AG04449 (cell line): ENCODE measurements around the gene GPR146.

Source experiments
- CTCF ChIA-PET: fragments of 350-600 bp; formaldehyde crosslinking; extraction: SDS; loops from one replicate; lab custom pipeline; 2021; ENCODE audit warnings: antibody characterized with exemption; lab: Yijun Ruan, JAX
- POLR2A ChIA-PET: fragments of 400-600, 350-600 bp; formaldehyde crosslinking; extraction: SDS; loops from one replicate; lab custom pipeline; 2020; ENCODE audit warnings: antibody characterized with exemption, inconsistent platforms; lab: Yijun Ruan, JAX
- DNase-seq: peaks from one replicate; pipeline ENCODE4 v3.0.0-alpha.2; 2010; ENCODE audit warnings: low read depth, low spot score
- H3K4me3 ChIP-seq: 2 replicates; pipeline ENCODE4 v1.5.1; 2011; ENCODE audit warnings: low read depth, mild to moderate bottlenecking, control low read depth, low read length
- CTCF ChIP-seq: IDR thresholded peaks from one replicate; pipeline ENCODE4 v1.5.1; 2011; ENCODE audit warnings: mild to moderate bottlenecking, moderate library complexity, low read length, control low read depth, inconsistent platforms; ENCODE audit not compliant: insufficient read depth; ENCODE audit errors: missing control alignments

Gene GPR146

GRCh38 chr7:1055956-1056784, 11.8 kb downstream of the GPR146 start:
- no peak for TF ChIP-seq CTCF
- H3K4me3 ChIP-seq = no peak overlapping the region
- POLR2A ChIA-PET = no interaction called here
- DNase-seq = no peak
- CTCF ChIA-PET = interaction anchor here (0.8 to 14.2 kb wide), 3 partner anchors 9 to 60 kb away, joined by 3 to 558 read pairs (median 53); no protein-coding TSS in a partner anchor

- ChIA-PET POLR2A (no interaction called here), CTCF (interaction anchor here (1.3 to 14.2 kb wide), 5 partner anchors 8 to 61 kb away, joined by 3 to 558 read pairs (median 13); partner anchors contain the start of gene GPR146)
- TF ChIP-seq CTCF = no peak
- DNase-seq = no peak
- no peak overlapping the region for H3K4me3 ChIP-seq
These were observed 12.6 kb downstream of the GPR146 start for GRCh38 chr7:1056785-1057410.

DNA sequence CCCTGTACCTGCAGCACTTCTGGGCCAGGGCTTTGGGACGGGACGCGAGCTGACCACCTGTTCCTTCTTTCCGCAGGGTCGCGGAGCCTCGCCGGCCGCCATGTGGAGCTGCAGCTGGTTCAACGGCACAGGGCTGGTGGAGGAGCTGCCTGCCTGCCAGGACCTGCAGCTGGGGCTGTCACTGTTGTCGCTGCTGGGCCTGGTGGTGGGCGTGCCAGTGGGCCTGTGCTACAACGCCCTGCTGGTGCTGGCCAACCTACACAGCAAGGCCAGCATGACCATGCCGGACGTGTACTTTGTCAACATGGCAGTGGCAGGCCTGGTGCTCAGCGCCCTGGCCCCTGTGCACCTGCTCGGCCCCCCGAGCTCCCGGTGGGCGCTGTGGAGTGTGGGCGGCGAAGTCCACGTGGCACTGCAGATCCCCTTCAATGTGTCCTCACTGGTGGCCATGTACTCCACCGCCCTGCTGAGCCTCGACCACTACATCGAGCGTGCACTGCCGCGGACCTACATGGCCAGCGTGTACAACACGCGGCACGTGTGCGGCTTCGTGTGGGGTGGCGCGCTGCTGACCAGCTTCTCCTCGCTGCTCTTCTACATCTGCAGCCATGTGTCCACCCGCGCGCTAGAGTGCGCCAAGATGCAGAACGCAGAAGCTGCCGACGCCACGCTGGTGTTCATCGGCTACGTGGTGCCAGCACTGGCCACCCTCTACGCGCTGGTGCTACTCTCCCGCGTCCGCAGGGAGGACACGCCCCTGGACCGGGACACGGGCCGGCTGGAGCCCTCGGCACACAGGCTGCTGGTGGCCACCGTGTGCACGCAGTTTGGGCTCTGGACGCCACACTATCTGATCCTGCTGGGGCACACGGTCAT, 13.3 kb downstream of the GPR146 start:
- H3K4me3 ChIP-seq = no peak overlapping the region
- DNase-seq = no peak
- ChIA-PET POLR2A (no interaction called here), CTCF (interaction anchor here (1.3 to 14.2 kb wide), 6 partner anchors 7 to 62 kb away, joined by 3 to 558 read pairs (median 11); partner anchors contain the start of gene GPR146)
- no peak for TF ChIP-seq CTCF

- DNase-seq = no peak
- CTCF ChIA-PET = interaction anchor here (0.9 to 14.2 kb wide), 6 partner anchors 9 to 63 kb away, joined by 3 to 558 read pairs (median 6); partner anchors contain the start of gene GPR146
- POLR2A ChIA-PET = no interaction called here
- no peak for TF ChIP-seq CTCF
- no peak overlapping the region for H3K4me3 ChIP-seq
These were observed 14.0 kb downstream of the GPR146 start for GRCh38 chr7:1058311-1058710.

DNA sequence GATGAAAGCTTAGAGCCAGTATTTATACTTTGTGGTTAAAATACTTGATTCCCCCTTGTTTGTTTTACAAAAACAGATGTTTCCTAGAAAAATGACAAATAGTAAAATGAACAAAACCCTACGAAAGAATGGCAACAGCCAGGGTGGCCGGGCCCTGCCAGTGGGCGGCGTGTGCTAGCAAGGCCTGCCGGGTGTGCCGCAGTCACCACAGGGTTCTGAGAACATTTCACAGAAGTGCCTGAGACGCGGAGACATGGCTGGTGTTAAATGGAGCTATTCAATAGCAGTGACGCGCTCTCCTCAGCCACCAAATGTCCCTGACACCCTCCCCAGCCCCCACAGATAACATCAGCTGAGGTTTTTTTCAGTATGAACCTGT, 14.5 kb downstream of the GPR146 start:
- ChIA-PET CTCF (interaction anchor here (0.9 to 14.2 kb wide), 7 partner anchors 10 to 63 kb away, joined by 3 to 558 read pairs (median 4); partner anchors contain the start of gene GPR146), POLR2A (no interaction called here)
- TF ChIP-seq CTCF = peak; percentile 3
- no peak overlapping the region for H3K4me3 ChIP-seq
- no peak for DNase-seq
